GM12801 (cell line): ENCODE results near the gene DDX25.

Experiments used
- CTCF ChIP-seq: IDR thresholded peaks from one replicate; pipeline ENCODE4 v1.5.1; 2011; ENCODE audit warnings: control low read depth; ENCODE audit not compliant: insufficient read length; ENCODE audit errors: extremely low read depth

The DDX25 gene

GRCh38 chr11:125968354-125968753 is 64.0 kb downstream of the DDX25 start:
- no peak for TF ChIP-seq CTCF

- TF ChIP-seq CTCF, result no peak
Measured at GRCh38 chr11:125971618-125972017, 67.3 kb downstream of the DDX25 start.

GRCh38 chr11:125974284-125974683 is 70.0 kb downstream of the DDX25 start:
- TF ChIP-seq CTCF, result no peak

- TF ChIP-seq CTCF, result no peak
Measured at GRCh38 chr11:125975634-125976033, 71.3 kb downstream of the DDX25 start.

- no peak for TF ChIP-seq CTCF
Measured at GRCh38 chr11:125976156-125976555, 71.8 kb downstream of the DDX25 start.

GRCh38 chr11:125977333-125977732 is 73.0 kb downstream of the DDX25 start:
- no peak for TF ChIP-seq CTCF

GRCh38 chr11:125978181-125978716 is 73.9 kb downstream of the DDX25 start:
- TF ChIP-seq CTCF, result no peak
